HG02943 (cell line): ENCODE data around the gene RAB3C.

ENCODE experiments used
- ATAC-seq: cut with Tn5 transposase; IDR thresholded peaks from one replicate; pipeline ENCODE4 v1.9.1; 2021; ENCODE audit warnings: mild to moderate bottlenecking, low read depth, moderate library complexity; ENCODE audit not compliant: unreplicated experiment

Gene RAB3C

GRCh38 chr5:58804291-58804690 is 221.4 kb downstream of the RAB3C start:
- ATAC-seq, result no peak

- no peak for ATAC-seq
These were observed 227.2 kb downstream of the RAB3C start for GRCh38 chr5:58810086-58810485.

GRCh38 chr5:58813855-58814254 is 231.0 kb downstream of the RAB3C start:
- ATAC-seq, result no peak

GRCh38 chr5:58816181-58816731 is 233.4 kb downstream of the RAB3C start:
- ATAC-seq, result no peak

GRCh38 chr5:58818465-58818864 is 235.6 kb downstream of the RAB3C start:
- ATAC-seq, result no peak

GRCh38 chr5:58825441-58825840 is 242.6 kb downstream of the RAB3C start:
- ATAC-seq, result no peak

GRCh38 chr5:58825899-58826298 is 243.0 kb downstream of the RAB3C start:
- ATAC-seq, result no peak

GRCh38 chr5:58827463-58827862 is 244.6 kb downstream of the RAB3C start:
- no peak for ATAC-seq

- ATAC-seq, result no peak
These were observed 245.4 kb downstream of the RAB3C start for GRCh38 chr5:58828258-58828657.

GRCh38 chr5:58834242-58835225 is 251.7 kb downstream of the RAB3C start:
- no peak for ATAC-seq

GRCh38 chr5:58836351-58836750 is 253.5 kb downstream of the RAB3C start:
- no peak for ATAC-seq

GRCh38 chr5:58838729-58839128 is 255.9 kb downstream of the RAB3C start:
- ATAC-seq, result no peak

GRCh38 chr5:58842852-58843251 is 260.0 kb downstream of the RAB3C start:
- no peak for ATAC-seq

GRCh38 chr5:58844395-58844794 is 261.5 kb downstream of the RAB3C start:
- ATAC-seq, result no peak

- ATAC-seq, result no peak
These were observed 264.2 kb downstream of the RAB3C start for GRCh38 chr5:58847041-58847440.

GRCh38 chr5:58849223-58849622 is 266.3 kb downstream of the RAB3C start:
- no peak for ATAC-seq

GRCh38 chr5:58849921-58850667 is 267.2 kb downstream of the RAB3C start:
- ATAC-seq, result no peak

GRCh38 chr5:58851153-58851552 is 268.3 kb downstream of the RAB3C start:
- no peak for ATAC-seq

- ATAC-seq, result no peak
These were observed 268.7 kb downstream of the RAB3C start for GRCh38 chr5:58851571-58851970.

- ATAC-seq, result no peak
These were observed 269.7 kb downstream of the RAB3C start for GRCh38 chr5:58852566-58852965.

- ATAC-seq, result no peak
These were observed 271.6 kb downstream of the RAB3C start for GRCh38 chr5:58854441-58854840.
